Ovary (tissue), 9 donors: Measurements from ENCODE around the gene B4GALT7. TPM values are rescaled to one million over a fixed set of nuclear protein-coding genes. Genes with fewer than 3 reads are reported as not detected.
"Not testable (repeated sequence)": the region's sequence is repeated elsewhere in the genome, so short reads cannot be mapped to it uniquely, and the experiment has no call there.

ENCODE experiments used
- DNase-seq, 5 donors: peaks; one replicate each; pipeline ENCODE4 v3.0.0-alpha.2; 2019 to 2020
- H3K27ac ChIP-seq, 2 donors: fragments of 200-600 bp; one replicate each; pipeline versions ENCODE4 v1.5.1 to v1.8.0; 2019 to 2022
- H3K27me3 ChIP-seq: fragments of 200-600 bp; one replicate; pipeline ENCODE4 v1.8.0; 2022
- H3K36me3 ChIP-seq: fragments of 200-600 bp; sonication (generic); one replicate; pipeline ENCODE4 v1.5.1; 2019
- H3K4me1 ChIP-seq: one replicate; pipeline ENCODE4 v1.8.1; 2013; ENCODE audit warnings: mild to moderate bottlenecking, moderate library complexity; ENCODE audit not compliant: insufficient read depth
- H3K4me3 ChIP-seq: fragments of 200-600 bp; sonication (generic); one replicate; pipeline ENCODE4 v1.5.1; 2017
- H3K9me3 ChIP-seq, 2 donors: fragments of 200-600 bp in 1 of 2; sonication (generic) in 1 of 2; one replicate each; pipeline versions ENCODE4 v1.5.1 to v1.8.1; 2013 to 2019; ENCODE audit warnings: mild to moderate bottlenecking in 1 of 2, moderate library complexity in 1 of 2
- EP300 ChIP-seq: sonication (generic); formaldehyde crosslinking; IDR thresholded peaks from one replicate; pipeline ENCODE4 v1.6.1; 2017; ENCODE audit warnings: antibody characterized with exemption
- POLR2A ChIP-seq: fragments of 450-650 bp; IDR thresholded peaks from one replicate; pipeline ENCODE4 v1.6.1; 2017; ENCODE audit warnings: antibody characterized with exemption, mild to moderate bottlenecking, moderate library complexity
- WGBS, 3 donors: extraction: QIAGEN DNeasy Blood & Tissue Kit in 1 of 3; methylation state at CpG; one replicate each; pipeline versions ENCODE4 v1.1.5 to v1.1.7; 2013 to 2017; 5-methylcytosine and 5-hydroxymethylcytosine counted together
- intact Hi-C, 4 donors: fragments of 100-400 bp; cut with DNase I; formaldehyde crosslinking; loops; one replicate each; pipeline versions ENCODE4 v1.11.0 to v1.15.1; 2022 to 2023
- polyA plus RNA-seq, 2 donors: library from polyadenylated mRNA; stranded (reverse); fragments of 200-250 nt in 1 of 2; fragments of 350-450 nt in 1 of 2; fragmentation: Illumina TruSeq in 1 of 2; extraction: RNeasy Lipid Tissue Mini Kit (QIAGEN cat#74804) in 1 of 2; gene quantifications; one replicate each; pipeline ENCODE4 v1.2.3, GENCODE V29; 2013 to 2014
- total RNA-seq, 7 donors: library from RNA; depleted of rRNA in 2 of 7; stranded (reverse); fragments of >200 nt in 2 of 7; fragmentation: NEBNext Ultra II Directional in 3 of 7; extraction: Animal tissue kit (Norgen Biotek cat#: 25700) in 3 of 7; gene quantifications; one replicate each; pipeline versions ENCODE4 v1.1.0 to v1.2.4, GENCODE V29; 2016 to 2023
- TF ChIP-seq, protein P1 (sequence below), 3 donors: fragments of 450-650 bp in 2 of 3; fragments of 200-600 bp in 1 of 3; IDR thresholded peaks; one replicate each; pipeline versions ENCODE4 v1.5.1 to v1.8.0; 2016 to 2022; ENCODE audit warnings: antibody characterized with exemption in 3 of 3, mild to moderate bottlenecking in 1 of 3
- donor health status: DM: no; HTN: no; CAD: no; lungs with moderate emphysema.
- donor health status: DM: no; HTN: no; CAD: no.
- donor health status: Bipolar disorder and iron deficiency.
- donor health status: DM: yes; HTN: yes; CAD: no.
- donor health status: DM: no; HTN: no; CAD: no.
- donor health status: DM: yes; HTN: yes; CAD: no.

Gene B4GALT7
- total and polyA plus RNA-seq, 9 donors: 8.5 to 40.0 (median 27.2) TPM

DNA sequence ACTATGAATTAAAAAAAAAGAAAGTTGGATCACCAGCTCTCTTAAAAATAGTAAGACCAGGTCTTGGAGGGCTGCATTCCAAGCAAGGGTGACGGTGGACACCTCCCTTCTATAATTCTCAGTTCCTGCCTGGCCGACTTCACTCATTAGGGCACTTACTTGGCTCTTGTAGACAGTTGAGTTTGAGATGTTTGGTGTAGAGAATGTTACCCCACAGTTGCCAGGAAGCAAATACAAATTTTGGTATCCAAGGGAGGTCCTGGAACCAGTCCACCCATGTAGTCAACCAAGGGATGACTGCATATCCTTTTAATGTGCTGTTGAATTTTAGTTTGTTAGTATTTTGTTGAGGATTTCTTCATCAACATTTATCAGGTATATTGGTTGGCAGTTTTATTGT lies 20.6 kb downstream of the B4GALT7 start:
- no peaks in the 10 kb centered on the region for H3K9me3 ChIP-seq
- TF ChIP-seq, protein P1, sequence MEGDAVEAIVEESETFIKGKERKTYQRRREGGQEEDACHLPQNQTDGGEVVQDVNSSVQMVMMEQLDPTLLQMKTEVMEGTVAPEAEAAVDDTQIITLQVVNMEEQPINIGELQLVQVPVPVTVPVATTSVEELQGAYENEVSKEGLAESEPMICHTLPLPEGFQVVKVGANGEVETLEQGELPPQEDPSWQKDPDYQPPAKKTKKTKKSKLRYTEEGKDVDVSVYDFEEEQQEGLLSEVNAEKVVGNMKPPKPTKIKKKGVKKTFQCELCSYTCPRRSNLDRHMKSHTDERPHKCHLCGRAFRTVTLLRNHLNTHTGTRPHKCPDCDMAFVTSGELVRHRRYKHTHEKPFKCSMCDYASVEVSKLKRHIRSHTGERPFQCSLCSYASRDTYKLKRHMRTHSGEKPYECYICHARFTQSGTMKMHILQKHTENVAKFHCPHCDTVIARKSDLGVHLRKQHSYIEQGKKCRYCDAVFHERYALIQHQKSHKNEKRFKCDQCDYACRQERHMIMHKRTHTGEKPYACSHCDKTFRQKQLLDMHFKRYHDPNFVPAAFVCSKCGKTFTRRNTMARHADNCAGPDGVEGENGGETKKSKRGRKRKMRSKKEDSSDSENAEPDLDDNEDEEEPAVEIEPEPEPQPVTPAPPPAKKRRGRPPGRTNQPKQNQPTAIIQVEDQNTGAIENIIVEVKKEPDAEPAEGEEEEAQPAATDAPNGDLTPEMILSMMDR (IDR thresholded peaks at IDR 0.05): no peak
- TF ChIP-seq EP300: no peak
- no peak for TF ChIP-seq POLR2A
- H3K27me3 ChIP-seq: no peaks in the 10 kb centered on the region
- H3K27ac ChIP-seq: no peak overlapping the region
- H3K4me1 ChIP-seq: no peaks in the 10 kb centered on the region
- H3K36me3 ChIP-seq: no peaks in the 10 kb centered on the region
- intact Hi-C loops: no loop called here
- no peak overlapping the region for H3K4me3 ChIP-seq
- DNase-seq: no peak
- WGBS, 3 donors: 83 to 99% (median 95%) methylated on average over 2 of the region's 2 CpGs

DNA sequence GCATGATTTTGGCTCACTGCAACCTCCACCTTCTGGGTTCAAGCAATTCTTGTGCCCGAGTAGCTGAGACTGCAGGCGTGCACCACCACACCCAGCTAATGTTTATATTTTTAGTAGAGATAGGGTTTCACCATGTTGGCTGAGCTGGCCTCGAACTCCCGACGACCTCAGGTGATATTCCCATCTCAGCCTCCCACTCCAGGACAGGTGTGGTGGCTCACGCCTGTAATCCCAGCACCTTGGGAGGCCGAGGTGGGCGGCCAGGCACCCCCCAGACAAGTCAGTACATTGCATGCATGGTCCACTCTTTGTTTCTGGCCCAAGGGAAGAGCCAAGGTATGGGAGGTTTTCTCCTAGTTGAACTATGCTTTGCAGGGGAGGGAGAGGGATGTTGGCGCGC lies 24.2 kb downstream of the B4GALT7 start:
- DNase-seq, intact Hi-C loops, H3K4me3 ChIP-seq, H3K27me3 ChIP-seq, H3K27ac ChIP-seq, H3K9me3 ChIP-seq, H3K4me1 ChIP-seq, H3K36me3 ChIP-seq: not testable (repeated sequence)
- 95 to 96% (median 95%) methylated on average over 10 of the region's 10 CpGs for WGBS, 3 donors

DNA sequence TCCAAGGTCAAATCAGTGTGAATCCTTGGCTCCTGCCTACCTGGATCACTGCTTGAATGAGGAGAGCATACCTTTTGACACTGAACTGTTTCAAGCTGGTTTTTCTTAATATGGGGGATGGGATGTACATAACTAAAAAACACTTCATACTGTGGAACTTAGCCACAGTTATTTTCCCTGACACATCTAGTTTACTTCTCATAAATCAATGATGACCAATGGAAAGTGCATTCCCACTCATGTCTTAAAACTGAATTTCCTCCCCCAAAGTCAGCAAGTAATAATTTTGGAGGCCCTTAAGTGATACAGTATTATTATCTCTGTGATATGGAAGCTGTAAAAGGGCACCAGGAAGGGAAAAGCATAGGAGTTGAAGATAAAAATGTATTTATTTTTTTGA lies 30.3 kb downstream of the B4GALT7 start:
- H3K27me3 ChIP-seq, H3K4me1 ChIP-seq, intact Hi-C loops, H3K27ac ChIP-seq, H3K4me3 ChIP-seq, H3K9me3 ChIP-seq, DNase-seq, H3K36me3 ChIP-seq: not testable (repeated sequence)

DNA sequence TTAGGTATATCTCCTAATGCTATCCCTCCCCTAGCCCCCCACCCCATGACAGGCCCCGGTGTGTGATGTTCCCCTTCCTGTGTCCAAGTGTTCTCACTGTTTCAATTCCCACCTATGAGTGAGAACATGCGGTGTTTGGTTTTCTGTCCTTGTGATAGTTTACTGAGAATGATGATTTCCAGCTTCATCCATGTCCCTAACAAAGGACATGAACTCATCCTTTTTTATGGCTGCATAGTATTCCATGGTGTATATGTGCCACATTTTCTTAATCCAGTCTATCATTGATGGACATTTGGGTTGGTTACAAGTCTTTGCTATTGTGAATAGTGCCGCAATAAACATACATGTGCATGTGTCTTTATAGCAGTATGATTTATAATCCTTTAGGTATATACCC lies 35.0 kb downstream of the B4GALT7 start:
- H3K9me3 ChIP-seq, H3K4me3 ChIP-seq, H3K27me3 ChIP-seq, intact Hi-C loops, H3K36me3 ChIP-seq, H3K27ac ChIP-seq, H3K4me1 ChIP-seq, DNase-seq: not testable (repeated sequence)
- WGBS, 3 donors: 95 to 97% (median 96%) methylated on average over 3 of the region's 3 CpGs

DNA sequence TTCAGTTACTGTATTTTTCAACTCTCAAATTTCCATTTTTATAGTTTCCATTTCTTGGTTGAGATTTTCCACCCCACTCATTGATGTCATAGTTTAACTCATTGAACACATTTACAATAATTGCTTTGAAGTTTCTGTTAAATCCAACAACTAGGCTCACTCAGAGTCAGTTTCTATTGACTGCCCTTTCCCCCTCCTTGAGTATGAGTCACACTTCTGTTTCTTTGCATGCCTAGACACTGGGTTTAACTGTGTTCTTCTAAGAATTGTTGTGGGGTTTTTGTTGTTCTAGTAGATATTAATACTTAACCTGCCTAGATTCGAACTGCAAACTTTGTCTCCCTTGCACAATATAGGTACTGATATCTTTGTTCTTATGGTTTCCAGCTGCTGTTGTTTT lies 45.5 kb downstream of the B4GALT7 start:
- H3K9me3 ChIP-seq, DNase-seq, H3K27ac ChIP-seq, H3K4me3 ChIP-seq, H3K36me3 ChIP-seq, H3K27me3 ChIP-seq, intact Hi-C loops, H3K4me1 ChIP-seq: not testable (repeated sequence)
- whole genome bisulfite sequencing, 3 donors: 90% methylated on average over 1 of the region's 1 CpG; no CpG with 5 or more reads in 2 of the 3 donors

DNA sequence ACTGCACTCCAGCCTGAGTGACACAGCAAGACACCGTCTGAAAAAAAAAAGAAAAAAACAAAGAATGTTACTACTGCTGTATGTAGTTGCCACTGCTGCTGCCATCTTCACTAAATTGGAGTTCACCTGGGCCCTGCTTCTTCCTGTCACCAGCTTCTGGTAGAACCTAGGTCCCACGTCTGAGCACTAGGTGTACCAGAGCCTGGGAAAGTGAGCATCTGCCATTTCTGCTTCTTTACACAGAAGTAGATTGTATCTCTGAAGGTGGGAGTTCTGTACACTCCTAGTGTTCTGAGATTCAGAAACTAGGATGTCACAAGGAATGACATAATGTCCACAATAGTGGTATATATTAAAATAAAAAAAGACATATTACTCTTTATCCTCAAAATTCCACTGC lies 51.3 kb downstream of the B4GALT7 start:
- not testable (repeated sequence) for H3K9me3 ChIP-seq
- WGBS, 3 donors: 94 to 98% (median 94%) methylated on average over 2 of the region's 2 CpGs

DNA sequence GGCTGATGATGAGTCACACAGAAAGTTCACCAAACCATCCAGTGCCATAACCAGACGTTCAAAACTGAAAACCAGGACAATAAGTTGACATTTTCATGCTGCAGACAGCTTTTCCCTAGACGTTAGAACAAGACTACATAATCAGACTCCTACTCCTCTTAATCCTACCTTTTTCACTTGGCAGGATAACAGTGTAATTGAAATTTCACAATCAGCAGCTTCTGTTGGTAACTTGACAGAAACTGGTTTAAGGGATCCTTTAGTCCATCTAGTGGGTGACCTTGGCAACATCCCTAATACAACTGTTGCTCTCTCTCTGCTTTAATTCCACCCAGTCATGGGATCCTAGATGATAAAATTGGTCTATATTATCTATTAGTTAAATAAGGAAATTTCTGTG lies 57.9 kb downstream of the B4GALT7 start:
- intact Hi-C loops, DNase-seq, H3K27me3 ChIP-seq, H3K27ac ChIP-seq, H3K9me3 ChIP-seq, H3K4me1 ChIP-seq, H3K36me3 ChIP-seq, H3K4me3 ChIP-seq: not testable (repeated sequence)
- 0 to 4% (median 0%) methylated on average over 2 of the region's 2 CpGs for WGBS, 3 donors

More for the DNA sequence above, 51.3 kb downstream of the B4GALT7 start:
- DNase-seq, H3K36me3 ChIP-seq, H3K4me1 ChIP-seq, intact Hi-C loops, H3K27me3 ChIP-seq, H3K27ac ChIP-seq, H3K4me3 ChIP-seq: not testable (repeated sequence)

DNA sequence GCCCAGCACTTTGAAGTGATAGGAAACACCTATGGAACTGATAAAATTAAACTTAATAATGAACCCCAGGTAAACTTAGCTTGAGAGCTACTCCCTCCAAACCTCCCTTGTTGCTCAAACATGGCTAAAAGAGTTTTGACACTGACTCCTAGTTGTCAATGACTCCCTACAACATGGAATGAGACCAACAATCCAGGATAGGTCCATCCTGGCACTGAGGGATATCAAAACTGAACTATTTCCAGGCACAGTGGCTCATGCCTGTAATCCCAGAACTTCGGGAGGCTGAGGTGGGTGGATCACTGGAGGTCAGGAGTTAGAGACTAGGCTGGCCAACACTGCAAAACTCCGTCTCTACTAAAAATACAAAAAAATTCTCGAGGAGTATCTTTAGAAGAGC lies 58.6 kb downstream of the B4GALT7 start:
- DNase-seq, H3K27me3 ChIP-seq, H3K4me1 ChIP-seq, H3K4me3 ChIP-seq, H3K36me3 ChIP-seq, H3K9me3 ChIP-seq, H3K27ac ChIP-seq, intact Hi-C loops: not testable (repeated sequence)
- 41 to 75% (median 52%) methylated on average over 3 of the region's 3 CpGs for WGBS, 3 donors

Other genes starting within 250 kb of the B4GALT7 start
- gene LMAN2, start 248.5 kb upstream of the B4GALT7 start, total RNA-seq: 100 to 1,000 TPM in 2 of 7 donors, 10 to 100 TPM in 5; 63.5 to 154 (median 93.5) TPM
- gene LMAN2, start 248.5 kb upstream of the B4GALT7 start, polyA plus RNA-seq: 100 to 1,000 TPM in 1 of 2 donors, 10 to 100 TPM in 1; 85.0 to 142 TPM
- gene RGS14, start 242.2 kb upstream of the B4GALT7 start, total RNA-seq: 10 to 100 TPM in 1 of 7 donors, 1 to 10 TPM in 6; 4.0 to 27.0 (median 8.0) TPM
- gene RGS14, start 242.2 kb upstream of the B4GALT7 start, polyA plus RNA-seq: 1 to 10 TPM in 1 of 2 donors, under 1 TPM in 1; 0.73 to 6.2 TPM
- not detected for gene SLC34A1, start 215.7 kb upstream of the B4GALT7 start, total RNA-seq
- not detected for gene SLC34A1, start 215.7 kb upstream of the B4GALT7 start, polyA plus RNA-seq
- not detected for gene PFN3, start 199.5 kb upstream of the B4GALT7 start, total RNA-seq
- gene PFN3, start 199.5 kb upstream of the B4GALT7 start, polyA plus RNA-seq: not detected
- gene F12, start 190.6 kb upstream of the B4GALT7 start, total RNA-seq: 1 to 10 TPM in 1 of 7 donors, under 1 TPM in 1, not detected in 5; 0.28 to 1.7 TPM
- not detected for gene F12, start 190.6 kb upstream of the B4GALT7 start, polyA plus RNA-seq
- gene GRK6, start 173.5 kb upstream of the B4GALT7 start, total RNA-seq: 10 to 100 TPM; 13.6 to 30.3 (median 21.7) TPM
- 10 to 100 TPM in 1 of 2 donors, 1 to 10 TPM in 1; 5.9 to 15.3 TPM for gene GRK6, start 173.5 kb upstream of the B4GALT7 start, polyA plus RNA-seq
- 10 to 100 TPM in 1 of 7 donors, 1 to 10 TPM in 5, under 1 TPM in 1; 0.66 to 11.4 (median 2.1) TPM for gene PRR7, start 153.3 kb upstream of the B4GALT7 start, total RNA-seq
- under 1 TPM in 1 of 2 donors, not detected in 1; 0.51 TPM for gene PRR7, start 153.3 kb upstream of the B4GALT7 start, polyA plus RNA-seq
- gene DBN1, start 126.5 kb upstream of the B4GALT7 start, total RNA-seq: 10 to 100 TPM; 35.1 to 91.6 (median 57.0) TPM
- gene DBN1, start 126.5 kb upstream of the B4GALT7 start, polyA plus RNA-seq: 10 to 100 TPM; 18.4 to 55.4 TPM
- gene PDLIM7, start 102.5 kb upstream of the B4GALT7 start, total RNA-seq: 100 to 1,000 TPM in 4 of 7 donors, 10 to 100 TPM in 3; 32.7 to 243 (median 151) TPM
- gene PDLIM7, start 102.5 kb upstream of the B4GALT7 start, polyA plus RNA-seq: 10 to 100 TPM; 25.7 to 83.3 TPM
- gene DOK3, start 90.3 kb upstream of the B4GALT7 start, total RNA-seq: 1 to 10 TPM; 1.3 to 7.2 (median 2.5) TPM
- gene DOK3, start 90.3 kb upstream of the B4GALT7 start, polyA plus RNA-seq: 1 to 10 TPM; 1.8 to 4.2 TPM
- gene DDX41, start 83.2 kb upstream of the B4GALT7 start, total RNA-seq: 100 to 1,000 TPM in 1 of 7 donors, 10 to 100 TPM in 6; 63.5 to 104 (median 76.0) TPM
- 10 to 100 TPM; 58.3 to 63.6 TPM for gene DDX41, start 83.2 kb upstream of the B4GALT7 start, polyA plus RNA-seq
- 10 to 100 TPM; 50.2 to 77.6 (median 64.3) TPM for gene FAM193B, start 45.6 kb upstream of the B4GALT7 start, total RNA-seq
- gene FAM193B, start 45.6 kb upstream of the B4GALT7 start, polyA plus RNA-seq: 10 to 100 TPM; 14.8 to 77.3 TPM
- gene TMED9, start 7.9 kb upstream of the B4GALT7 start, total RNA-seq: 100 to 1,000 TPM in 2 of 7 donors, 10 to 100 TPM in 5; 54.0 to 112 (median 80.7) TPM
- gene TMED9, start 7.9 kb upstream of the B4GALT7 start, polyA plus RNA-seq: 10 to 100 TPM; 68.5 to 80.3 TPM
- 10 to 100 TPM in 2 of 7 donors, 1 to 10 TPM in 5; 4.4 to 33.8 (median 5.2) TPM for gene FAM153A, start 182.8 kb downstream of the B4GALT7 start, total RNA-seq
- 1 to 10 TPM; 1.2 to 3.9 TPM for gene FAM153A, start 182.8 kb downstream of the B4GALT7 start, polyA plus RNA-seq